Choroid plexus epithelial cell (primary cell): Measurements from ENCODE around the gene EMC6.

Experiments used
- DNase-seq: peaks from one replicate; pipeline ENCODE4 v3.0.0-alpha.2; 2010; ENCODE audit warnings: low read depth
- H3K4me3 ChIP-seq: 2 replicates; pipeline ENCODE4 v1.5.1; 2011; ENCODE audit warnings: low read depth, mild to moderate bottlenecking, control low read depth, low read length, moderate library complexity
- CTCF ChIP-seq: conservative IDR thresholded peaks from 2 replicates; pipeline ENCODE4 v1.5.1; 2011; ENCODE audit warnings: low read depth, mild to moderate bottlenecking, control low read depth, inconsistent platforms, low read length, moderate library complexity

The EMC6 gene

GRCh38 chr17:3656755-3657587 is 11.6 kb upstream of the EMC6 start:
- no peak overlapping the region for H3K4me3 ChIP-seq
- no peak for TF ChIP-seq CTCF
- no peak for DNase-seq

- DNase-seq = no peak
- TF ChIP-seq CTCF = no peak
- no peak overlapping the region for H3K4me3 ChIP-seq
Measured at GRCh38 chr17:3657588-3657869, 11.1 kb upstream of the EMC6 start.

- H3K4me3 ChIP-seq = no peak overlapping the region
- no peak for DNase-seq
- no peak for TF ChIP-seq CTCF
Measured at GRCh38 chr17:3657874-3658783, 10.5 kb upstream of the EMC6 start.

GRCh38 chr17:3658784-3659449 is 9.7 kb upstream of the EMC6 start:
- TF ChIP-seq CTCF = no peak
- no peak overlapping the region for H3K4me3 ChIP-seq
- DNase-seq = no peak

GRCh38 chr17:3659541-3660111 is 9.0 kb upstream of the EMC6 start:
- peak; percentile 43 for TF ChIP-seq CTCF
- no peak overlapping the region for H3K4me3 ChIP-seq
- peak; percentile 91 for DNase-seq

- no peak for DNase-seq
- no peak for TF ChIP-seq CTCF
- no peak overlapping the region for H3K4me3 ChIP-seq
Measured at GRCh38 chr17:3660311-3660891, 8.2 kb upstream of the EMC6 start.
